Endothelial cell of umbilical vein (primary cell): Measurements from ENCODE around the gene LRRTM3. TPM values are rescaled to one million over a fixed set of nuclear protein-coding genes. Genes with fewer than 3 reads are reported as not detected.

ENCODE experiments used
- BruUV-seq: library from RNA; stranded (reverse); fragments of 400-500 nt; replicated peaks from 2 replicates; lab custom pipeline; 2021; lab: Mats Ljungman, UMichigan
- CTCF ChIA-PET: fragments of 300-600, 350-600 bp; sonication (Branson Sonifier 250); formaldehyde crosslinking; loops from one replicate; lab custom pipeline; 2021; ENCODE audit warnings: antibody characterized with exemption, inconsistent platforms; lab: Charles Lee
- POLR2A ChIA-PET: fragments of 300-600, 350-600 bp; sonication (Branson Sonifier 250); formaldehyde crosslinking; loops from one replicate; lab custom pipeline; 2021; ENCODE audit warnings: antibody characterized with exemption, inconsistent platforms; lab: Charles Lee
- DNase-seq: peaks from one replicate; pipeline ENCODE4 v3.0.0-alpha.2; 2011; ENCODE audit warnings: low read depth, low spot score
- FAIRE-seq: peaks from 2 replicates; lab custom pipeline; 2011; peaks lifted over from hg19 to GRCh38; lab: Jason Lieb, UNC
- H2AFZ ChIP-seq: 2 replicates; pipeline ENCODE4 v1.6.0; 2012; ENCODE audit warnings: low read depth, low read length, control low read depth, inconsistent platforms
- H3K27ac ChIP-seq: 2 replicates; pipeline ENCODE4 v1.5.1; 2011; ENCODE audit warnings: low read depth, mild to moderate bottlenecking, control low read depth, low read length, moderate library complexity; ENCODE audit not compliant: insufficient read depth
- H3K27me3 ChIP-seq, 2 experiments: 2 replicates each; pipeline versions ENCODE4 v1.6.0 to v1.6.1; 2011; ENCODE audit warnings: low read length in 2 of 2, mixed read lengths in 1 of 2; ENCODE audit not compliant: control insufficient read depth in 2 of 2, insufficient read depth in 2 of 2
- H3K36me3 ChIP-seq, 2 experiments: 2 replicates in 1 of 2; 3 replicates in 1 of 2; pipeline ENCODE4 v1.5.1; 2011; ENCODE audit warnings: low read length in 2 of 2, mild to moderate bottlenecking in 1 of 2, moderate library complexity in 1 of 2; ENCODE audit not compliant: control insufficient read depth in 2 of 2, insufficient read depth in 2 of 2; ENCODE audit errors: extremely low read depth in 1 of 2
- H3K4me1 ChIP-seq: 3 replicates; pipeline ENCODE4 v1.5.1; 2011; ENCODE audit warnings: mild to moderate bottlenecking, low read length; ENCODE audit not compliant: control insufficient read depth, insufficient read depth; ENCODE audit errors: extremely low read depth
- H3K4me2 ChIP-seq: 2 replicates; pipeline ENCODE4 v1.6.1; 2011; ENCODE audit warnings: low read length, control low read depth, mixed read lengths; ENCODE audit not compliant: insufficient read depth
- H3K4me3 ChIP-seq, 3 experiments: fragments of 200-600 bp in 1 of 3; sonication (generic), shearing (Covaris generic) in 1 of 3; replicated peaks in 1 of 3; 2 replicates each; pipeline ENCODE4 v1.5.1; 2011 to 2016; ENCODE audit warnings: control low read depth in 3 of 3, low read length in 3 of 3, mild to moderate bottlenecking in 2 of 3, inconsistent platforms in 1 of 3, low read depth in 1 of 3, moderate library complexity in 1 of 3; ENCODE audit not compliant: insufficient read depth in 1 of 3
- H3K79me2 ChIP-seq: 2 replicates; pipeline ENCODE4 v1.6.0; 2012; ENCODE audit warnings: low read length, inconsistent platforms; ENCODE audit not compliant: control insufficient read depth, insufficient read depth
- H3K9ac ChIP-seq: replicated peaks from 2 replicates; pipeline ENCODE3; 2011; ENCODE audit warnings: low read length, control low read depth; ENCODE audit not compliant: insufficient read depth; ENCODE audit errors: extremely low read depth
- H3K9me1 ChIP-seq: replicated peaks from 3 replicates; pipeline ENCODE4 v1.6.0; 2011; ENCODE audit warnings: mild to moderate bottlenecking, low read length; ENCODE audit not compliant: control insufficient read depth, insufficient read depth; ENCODE audit errors: extremely low read depth
- H3K9me3 ChIP-seq: replicated peaks from 2 replicates; pipeline ENCODE4 v1.5.1; 2012; ENCODE audit warnings: low read length, inconsistent platforms; ENCODE audit not compliant: control insufficient read depth, insufficient read depth
- H4K20me1 ChIP-seq: replicated peaks from 2 replicates; pipeline ENCODE3; 2011; ENCODE audit warnings: mild to moderate bottlenecking, low read length; ENCODE audit not compliant: control insufficient read depth, insufficient read depth; ENCODE audit errors: extremely low read depth
- EZH2 ChIP-seq: IDR thresholded peaks from 2 replicates; pipeline ENCODE4 v1.6.1; 2012; ENCODE audit warnings: borderline replicate concordance, low read depth, mild to moderate bottlenecking, moderate library complexity, low read length, inconsistent platforms; ENCODE audit not compliant: severe bottlenecking
- FOS ChIP-seq: IDR thresholded peaks from 2 replicates; pipeline ENCODE4 v1.6.1; 2011; ENCODE audit warnings: mild to moderate bottlenecking, low read length, moderate library complexity, borderline replicate concordance; ENCODE audit not compliant: insufficient read depth
- GATA2 ChIP-seq: IDR thresholded peaks from 2 replicates; pipeline ENCODE4 v1.7.0; 2011; ENCODE audit warnings: low read depth, mild to moderate bottlenecking, moderate library complexity, mixed read lengths, low read length; ENCODE audit not compliant: insufficient read length, insufficient read depth
- JUN ChIP-seq: IDR thresholded peaks from 2 replicates; pipeline ENCODE4 v1.6.1; 2011; ENCODE audit warnings: borderline replicate concordance, low read depth; ENCODE audit not compliant: insufficient read length, insufficient read depth
- MAX ChIP-seq: IDR thresholded peaks from 2 replicates; pipeline ENCODE4 v1.6.1; 2011; ENCODE audit not compliant: insufficient read depth, insufficient read length
- MYC ChIP-seq: IDR thresholded peaks from one replicate; pipeline ENCODE4 v1.6.1; 2011; ENCODE audit warnings: mild to moderate bottlenecking, low read depth, low read length
- POLR2A ChIP-seq: IDR thresholded peaks from 2 replicates; pipeline ENCODE4 v1.6.1; 2012; ENCODE audit warnings: low read depth, mild to moderate bottlenecking, control low read depth, low read length
- POLR2AphosphoS5 ChIP-seq: IDR thresholded peaks from 2 replicates; pipeline ENCODE4 v1.6.1; 2012; ENCODE audit warnings: low read depth, mild to moderate bottlenecking, control low read depth, low read length, moderate library complexity; ENCODE audit not compliant: insufficient read depth
- dilution Hi-C: fragments of 300-500 bp; cut with MboI; formaldehyde crosslinking; loops from one replicate; pipeline ENCODE4 v1.15.0; 2019; ENCODE audit warnings: low sequenced_read_pairs; ENCODE audit not compliant: extremely low pct_ligation_motif_present
- intact Hi-C: fragments of 100-400 bp; cut with micrococcal nuclease; formaldehyde crosslinking; loops from one replicate; pipeline ENCODE4 v1.10.0; 2022
- polyA plus RNA-seq, 4 experiments: library from polyadenylated mRNA; depleted of rRNA in 3 of 4; stranded (reverse) in 3 of 4; unstranded in 1 of 4; fragments of >200 nt; gene quantifications; 2 replicates each; pipeline versions ENCODE4 v1.2.1 to v1.2.3, GENCODE V29; 2011 to 2012; ENCODE audit warnings: missing spikeins in 1 of 4
- total RNA-seq: library from RNA; stranded (reverse); gene quantifications from 2 replicates; pipeline ENCODE4 v1.2.3, GENCODE V29; 2021
- TF ChIP-seq, protein P1 (sequence below), 2 donors: IDR thresholded peaks; 1 replicate in 1 of 2; 2 replicates in 1 of 2; pipeline ENCODE4 v1.5.1; 2011; ENCODE audit warnings: low read length in 2 of 2, mild to moderate bottlenecking in 2 of 2, moderate library complexity in 2 of 2, control low read depth in 1 of 2, inconsistent platforms in 1 of 2, low read depth in 1 of 2; ENCODE audit not compliant: insufficient read depth in 1 of 2; ENCODE audit errors: extremely low read depth in 1 of 2

LRRTM3 gene
- total and polyA plus RNA-seq, 2 donors (not counting 3 experiments of a cell fraction or from before 2014, with no cell fraction given): not detected

GRCh38 chr10:66917104-66917503 lies 8.7 kb upstream of the LRRTM3 start:
- no peak for DNase-seq
- Histone ChIP-seq H4K20me1 (no peaks in the 10 kb centered on the region), H3K4me2 (no peak overlapping the region), H3K27me3 (no peaks in the 10 kb centered on the region), H3K9me3 (no peaks in the 10 kb centered on the region), H3K4me1 (no peaks in the 10 kb centered on the region), H3K9me1 (no peaks in the 10 kb centered on the region), H2AFZ (no peak overlapping the region), H3K79me2 (no peaks in the 10 kb centered on the region), H3K9ac (no peak overlapping the region), H3K27ac (no peak overlapping the region), H3K4me3 (no peak overlapping the region), H3K36me3 (no peaks in the 10 kb centered on the region)
- POLR2A ChIA-PET: no interaction called here
- dilution Hi-C loops (no loop called here), intact Hi-C loops (no loop called here)
- CTCF ChIA-PET: no interaction called here
- TF ChIP-seq EZH2 (no peak), FOS (no peak), MYC (no peak), POLR2AphosphoS5 (no peak), POLR2A (no peak), JUN (no peak), GATA2 (no peak), MAX (no peak)
- TF ChIP-seq, protein P1, sequence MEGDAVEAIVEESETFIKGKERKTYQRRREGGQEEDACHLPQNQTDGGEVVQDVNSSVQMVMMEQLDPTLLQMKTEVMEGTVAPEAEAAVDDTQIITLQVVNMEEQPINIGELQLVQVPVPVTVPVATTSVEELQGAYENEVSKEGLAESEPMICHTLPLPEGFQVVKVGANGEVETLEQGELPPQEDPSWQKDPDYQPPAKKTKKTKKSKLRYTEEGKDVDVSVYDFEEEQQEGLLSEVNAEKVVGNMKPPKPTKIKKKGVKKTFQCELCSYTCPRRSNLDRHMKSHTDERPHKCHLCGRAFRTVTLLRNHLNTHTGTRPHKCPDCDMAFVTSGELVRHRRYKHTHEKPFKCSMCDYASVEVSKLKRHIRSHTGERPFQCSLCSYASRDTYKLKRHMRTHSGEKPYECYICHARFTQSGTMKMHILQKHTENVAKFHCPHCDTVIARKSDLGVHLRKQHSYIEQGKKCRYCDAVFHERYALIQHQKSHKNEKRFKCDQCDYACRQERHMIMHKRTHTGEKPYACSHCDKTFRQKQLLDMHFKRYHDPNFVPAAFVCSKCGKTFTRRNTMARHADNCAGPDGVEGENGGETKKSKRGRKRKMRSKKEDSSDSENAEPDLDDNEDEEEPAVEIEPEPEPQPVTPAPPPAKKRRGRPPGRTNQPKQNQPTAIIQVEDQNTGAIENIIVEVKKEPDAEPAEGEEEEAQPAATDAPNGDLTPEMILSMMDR (IDR thresholded peaks at IDR 0.05; ENCODE audit: extremely low read depth in 1 of 2, insufficient read depth in 1 of 2, low read depth in 1 of 2, low read length in 2 of 2): no peak
- no TSS peak for BruUV-seq
- FAIRE-seq: no peak
